ENCODE measurements around the gene ARPC4.
"Not testable (repeated sequence)": the region's sequence is repeated elsewhere in the genome, so short reads cannot be mapped to it uniquely, and the experiment has no call there.

Gene ARPC4

GRCh38 chr3:9825451-9826040 lies 32.7 kb downstream of the ARPC4 start:
- no peak for DNase-seq (ENCODE audit: low read depth)

- no peak for DNase-seq (ENCODE audit: low read depth)
These were observed 34.1 kb downstream of the ARPC4 start for GRCh38 chr3:9826815-9827573.

GRCh38 chr3:9828801-9829755 lies 36.2 kb downstream of the ARPC4 start:
- DNase-seq (ENCODE audit: low read depth), result no peak

GRCh38 chr3:9831253-9831652 lies 38.4 kb downstream of the ARPC4 start:
- DNase-seq (ENCODE audit: low read depth), result no peak

GRCh38 chr3:9833078-9833477 lies 40.2 kb downstream of the ARPC4 start:
- no peak for DNase-seq (ENCODE audit: low read depth)

DNA sequence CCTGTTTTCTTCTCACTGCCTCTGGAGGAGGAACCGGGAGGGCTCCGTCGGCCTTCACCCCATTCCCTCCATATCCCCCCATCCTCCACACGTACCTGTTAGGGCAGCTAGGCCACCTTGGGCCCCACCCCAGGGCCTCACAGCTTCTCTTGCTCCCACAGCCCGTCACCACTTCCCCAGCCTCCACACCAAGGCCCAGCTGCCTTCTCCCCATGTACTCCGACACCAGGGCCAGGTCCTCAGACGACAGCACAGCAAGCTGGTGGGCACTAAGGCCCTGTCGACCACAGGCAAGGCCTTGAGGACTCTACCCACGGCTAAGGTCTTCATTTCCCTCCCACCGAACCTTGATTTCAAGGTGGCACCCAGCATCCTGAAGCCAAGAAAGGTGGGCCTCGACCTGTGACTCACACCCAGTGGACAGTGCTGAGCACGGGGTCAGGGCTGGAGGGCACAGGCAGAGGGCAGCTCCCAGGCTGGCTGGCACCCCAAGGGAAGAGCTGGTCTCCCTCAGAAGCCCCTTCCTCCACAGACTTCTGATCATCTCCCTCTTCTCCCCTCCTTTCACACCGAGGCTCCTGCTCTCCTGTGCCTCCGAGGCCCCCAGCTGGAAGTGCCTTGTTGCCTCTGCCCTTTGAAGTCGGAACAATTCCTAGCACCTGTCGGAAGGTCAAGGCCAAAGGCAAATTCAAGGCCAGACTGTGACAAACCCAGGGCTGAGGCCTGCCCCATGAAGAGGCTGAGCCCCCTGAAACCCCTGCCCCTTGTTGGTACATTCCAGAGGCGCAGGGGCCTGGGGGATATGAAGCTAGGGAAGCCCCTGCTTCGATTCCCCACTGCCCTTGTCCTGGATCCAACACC lies 41.9 kb downstream of the ARPC4 start:
- no peak for DNase-seq (ENCODE audit: low read depth)

- no peak for DNase-seq (ENCODE audit: low read depth)
These were observed 45.1 kb downstream of the ARPC4 start for GRCh38 chr3:9837701-9838582.

DNA sequence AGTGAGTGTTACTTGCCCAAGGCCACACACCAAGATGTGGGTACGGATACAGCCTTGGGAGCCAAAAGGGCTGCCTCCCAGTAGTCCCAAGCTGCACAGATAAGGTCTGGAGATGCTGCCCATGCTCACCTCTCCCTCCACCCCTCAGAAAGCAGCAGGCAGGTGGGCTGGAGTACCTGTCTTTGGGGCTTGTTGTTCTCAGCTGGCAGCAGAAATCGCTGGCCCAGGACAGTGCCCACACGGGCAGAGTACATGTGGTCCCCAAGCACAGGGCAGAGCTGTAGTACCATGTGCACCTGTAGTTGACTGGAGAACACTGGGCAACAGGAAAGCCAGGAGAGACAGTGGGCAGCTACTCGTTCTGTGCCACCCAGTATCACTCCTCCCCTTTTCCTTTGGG lies 46.0 kb downstream of the ARPC4 start:
- DNase-seq (ENCODE audit: low read depth), result no peak

- no peak for DNase-seq (ENCODE audit: low read depth)
These were observed 48.1 kb downstream of the ARPC4 start for GRCh38 chr3:9841015-9841414.

GRCh38 chr3:9843715-9844438 lies 51.0 kb downstream of the ARPC4 start, which contains the start of gene RPUSD3:
TSS of gene RPUSD3 (minus strand) at chr3:9844008. CDS start at chr3:9843990, 18 bp downstream.
- DNase-seq (ENCODE audit: low read depth), result peak; percentile 92

GRCh38 chr3:9846231-9846630 lies 53.3 kb downstream of the ARPC4 start:
- no peak for DNase-seq (ENCODE audit: low read depth)

GRCh38 chr3:9846931-9847488 lies 54.1 kb downstream of the ARPC4 start:
- DNase-seq (ENCODE audit: low read depth), result no peak

GRCh38 chr3:9847870-9848269 lies 55.0 kb downstream of the ARPC4 start:
- DNase-seq (ENCODE audit: low read depth), result not testable (repeated sequence)

GRCh38 chr3:9848860-9849259 lies 56.0 kb downstream of the ARPC4 start:
- DNase-seq (ENCODE audit: low read depth), result not testable (repeated sequence)

GRCh38 chr3:9851383-9851782 lies 58.5 kb downstream of the ARPC4 start:
- not testable (repeated sequence) for DNase-seq (ENCODE audit: low read depth)

DNA sequence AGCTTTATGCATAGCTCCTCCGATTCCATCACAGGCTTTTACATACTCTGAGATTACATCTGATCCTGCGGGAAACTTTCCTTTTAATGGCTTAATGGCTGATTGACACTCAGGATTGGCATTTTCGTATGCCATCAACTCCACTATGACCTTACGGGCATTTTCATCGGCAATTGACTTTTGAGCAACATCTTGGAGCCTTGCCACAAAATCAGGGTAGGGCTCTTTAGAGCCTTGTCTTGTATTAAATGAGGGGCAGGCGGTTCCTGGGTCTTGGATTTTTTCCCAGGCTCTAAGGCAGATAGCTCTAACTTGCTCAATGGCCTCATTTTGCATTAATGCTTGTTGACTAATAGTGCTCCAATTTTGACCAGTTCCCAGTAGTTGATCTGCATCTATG lies 59.0 kb downstream of the ARPC4 start:
- not testable (repeated sequence) for DNase-seq (ENCODE audit: low read depth)

DNA sequence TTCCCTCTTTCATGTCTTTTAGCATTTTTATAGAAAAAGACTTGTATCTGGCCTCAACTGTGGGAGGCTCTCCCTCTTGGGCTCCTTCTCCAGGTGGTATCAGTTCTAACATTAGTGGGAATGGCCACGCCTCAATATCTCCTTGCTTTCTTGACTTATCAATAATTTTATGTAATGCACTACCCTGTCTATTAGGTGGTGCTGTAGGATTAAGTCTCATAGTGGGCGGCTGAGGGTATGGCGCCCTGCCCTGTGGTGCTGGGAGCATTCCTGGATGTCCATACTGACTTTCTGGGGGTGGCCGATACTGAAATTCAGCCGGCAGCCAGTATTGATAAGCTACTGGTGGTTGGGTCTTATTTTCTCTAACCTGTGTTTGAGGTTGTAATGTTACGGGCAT lies 59.6 kb downstream of the ARPC4 start:
- no peak for DNase-seq (ENCODE audit: low read depth)

GRCh38 chr3:9854291-9854940 lies 61.5 kb downstream of the ARPC4 start:
- not testable (repeated sequence) for DNase-seq (ENCODE audit: low read depth)

DNA sequence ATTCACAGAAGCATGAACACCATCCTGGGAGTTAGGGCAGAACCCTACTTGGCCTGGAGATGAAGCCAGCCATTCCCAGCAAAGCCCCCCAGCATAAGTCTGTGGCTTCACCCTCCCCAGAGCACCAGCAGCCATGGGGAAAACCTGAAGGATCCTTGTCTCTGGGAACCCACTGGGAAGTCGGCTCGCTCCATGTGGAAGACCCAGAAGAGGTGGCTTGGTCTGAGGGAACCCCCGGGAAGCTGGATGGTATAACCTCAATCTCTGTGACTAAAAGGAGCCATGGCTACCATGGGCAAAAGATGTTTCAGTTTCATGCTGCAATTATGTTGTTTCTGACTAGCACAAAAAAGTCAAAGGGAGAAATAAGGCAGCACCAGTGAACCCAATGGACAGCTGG lies 62.7 kb downstream of the ARPC4 start:
- no peak for DNase-seq (ENCODE audit: low read depth)
